ENCODE results near the gene CD200.

The CD200 gene

GRCh38 chr3:112333381-112334317 lies 693 bp downstream of the CD200 start:
- DNase-seq = peak; percentile 35

DNA sequence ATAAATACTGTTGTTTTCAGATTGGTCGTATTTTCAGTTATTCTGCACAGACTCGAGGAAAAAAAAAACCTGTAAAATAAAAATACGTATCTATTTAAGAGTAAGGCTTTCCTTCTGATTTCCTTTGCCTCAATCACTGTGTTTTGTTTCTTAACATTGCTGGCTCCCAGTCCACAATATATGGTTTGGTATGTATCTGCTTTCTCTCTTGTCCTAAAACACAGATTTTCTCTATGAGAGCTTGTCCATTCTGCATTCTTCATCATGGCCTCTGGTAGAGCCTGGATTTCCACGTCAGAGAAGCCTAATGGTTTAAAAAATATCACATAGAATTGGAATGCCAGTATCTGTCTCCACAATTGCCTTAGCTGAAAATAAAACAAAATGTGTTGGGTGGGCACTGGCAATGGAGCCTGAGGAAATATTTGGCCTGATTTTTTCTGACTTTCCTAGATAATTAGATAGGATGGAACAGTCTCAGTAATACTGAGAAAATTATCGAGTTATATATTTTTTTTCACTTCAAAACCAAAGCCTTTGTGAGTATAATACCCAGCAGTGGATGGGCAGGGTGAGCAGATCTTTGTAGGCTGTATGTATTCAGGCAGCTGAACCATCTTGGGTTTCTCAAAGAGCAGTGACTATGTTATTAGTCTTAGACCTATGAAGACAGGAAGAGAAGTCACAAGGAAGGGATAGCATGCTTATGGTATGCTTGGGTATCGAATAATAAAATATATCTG lies 1.9 kb downstream of the CD200 start:
- no peak for DNase-seq

DNA sequence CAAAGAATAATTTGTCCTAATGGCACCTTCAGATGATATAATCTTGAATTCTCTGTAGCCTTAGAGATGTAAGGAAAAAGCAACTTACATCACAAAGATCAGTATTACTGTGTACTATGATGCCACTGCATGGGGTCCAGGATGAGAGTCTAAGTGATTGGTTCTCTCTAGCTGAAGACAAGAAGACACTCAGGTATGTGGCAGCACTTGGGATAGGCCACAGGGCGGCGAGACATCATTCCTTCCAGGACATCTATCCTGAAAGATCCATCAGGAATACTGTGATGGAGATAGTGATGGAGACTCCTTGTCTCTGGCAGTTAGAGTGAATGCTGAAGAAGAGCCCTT lies 2.5 kb downstream of the CD200 start:
- DNase-seq = no peak

DNA sequence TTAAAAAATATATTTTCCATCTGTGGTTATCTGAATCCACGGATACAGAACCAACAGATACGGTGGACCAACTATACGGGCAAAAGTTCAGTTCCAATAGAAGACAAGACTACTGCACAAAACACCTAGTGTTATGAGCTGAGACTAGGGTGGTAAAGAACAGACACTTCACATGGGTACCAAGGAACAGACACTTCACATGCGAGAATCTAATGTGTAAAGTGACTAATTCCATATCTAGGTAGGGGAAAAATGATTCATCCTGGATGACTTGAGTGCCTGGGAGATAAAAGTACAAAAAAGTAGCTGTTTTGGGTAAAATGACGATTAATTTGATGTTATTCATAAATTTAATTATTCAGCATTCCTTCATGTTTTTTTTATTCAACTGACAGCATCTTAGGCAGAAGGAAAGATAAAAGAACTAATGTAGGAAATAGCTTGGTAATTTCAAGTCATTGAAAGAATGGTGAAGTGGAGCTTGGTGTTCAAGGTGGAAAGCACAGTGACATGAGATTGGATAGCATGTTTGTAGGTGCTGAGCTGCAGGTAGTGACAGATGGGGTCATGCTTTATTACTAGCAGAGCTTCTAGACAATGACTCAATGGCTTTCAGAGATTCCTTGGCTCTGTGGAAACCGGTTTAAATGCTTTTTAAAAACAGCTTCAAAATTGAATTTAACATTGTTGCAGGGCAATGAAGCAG lies 5.2 kb downstream of the CD200 start:
- peak; percentile 36 for DNase-seq

GRCh38 chr3:112338727-112339056 lies 5.7 kb downstream of the CD200 start:
- no peak for DNase-seq

GRCh38 chr3:112339134-112339533 lies 6.2 kb downstream of the CD200 start:
- DNase-seq = no peak

GRCh38 chr3:112339609-112340008 lies 6.7 kb downstream of the CD200 start:
- no peak for DNase-seq

DNA sequence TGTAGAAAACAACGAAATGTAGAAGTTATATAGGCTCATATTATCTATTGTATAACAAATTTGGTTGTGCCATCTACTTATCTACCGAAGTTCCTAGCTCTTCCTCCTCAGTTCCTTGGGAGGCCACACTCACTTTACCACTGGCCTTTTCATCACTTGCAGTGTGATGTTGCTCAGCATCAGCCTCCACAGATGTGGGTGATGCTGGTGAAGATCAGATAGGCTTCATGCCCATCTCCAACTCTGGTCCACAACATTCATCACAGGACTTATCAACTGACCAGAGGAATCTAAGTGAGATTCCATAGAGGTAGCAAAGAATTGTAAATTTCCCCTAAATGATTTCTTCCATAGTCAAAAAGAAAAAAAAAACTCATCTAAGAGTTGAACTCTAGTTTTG lies 8.4 kb downstream of the CD200 start:
- DNase-seq = no peak

DNA sequence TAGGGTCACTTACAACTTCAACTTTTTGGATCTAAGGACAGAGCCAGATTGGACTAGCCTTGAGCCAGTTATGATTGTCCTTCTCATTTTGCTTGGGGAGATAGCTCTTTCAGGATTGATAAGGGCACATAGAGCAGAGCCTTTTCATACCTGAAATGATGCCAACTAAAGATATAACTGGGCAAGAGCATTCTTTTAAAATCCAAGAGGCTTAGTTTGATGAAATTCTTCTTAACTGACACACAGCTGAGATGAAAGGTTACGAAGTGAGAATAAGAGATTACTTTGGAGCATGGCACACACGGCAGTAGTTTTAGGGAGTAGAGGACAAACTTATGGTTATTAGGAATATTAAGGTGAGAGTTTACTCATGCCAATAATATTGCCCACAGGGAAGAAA lies 12.7 kb downstream of the CD200 start:
- DNase-seq = no peak

DNA sequence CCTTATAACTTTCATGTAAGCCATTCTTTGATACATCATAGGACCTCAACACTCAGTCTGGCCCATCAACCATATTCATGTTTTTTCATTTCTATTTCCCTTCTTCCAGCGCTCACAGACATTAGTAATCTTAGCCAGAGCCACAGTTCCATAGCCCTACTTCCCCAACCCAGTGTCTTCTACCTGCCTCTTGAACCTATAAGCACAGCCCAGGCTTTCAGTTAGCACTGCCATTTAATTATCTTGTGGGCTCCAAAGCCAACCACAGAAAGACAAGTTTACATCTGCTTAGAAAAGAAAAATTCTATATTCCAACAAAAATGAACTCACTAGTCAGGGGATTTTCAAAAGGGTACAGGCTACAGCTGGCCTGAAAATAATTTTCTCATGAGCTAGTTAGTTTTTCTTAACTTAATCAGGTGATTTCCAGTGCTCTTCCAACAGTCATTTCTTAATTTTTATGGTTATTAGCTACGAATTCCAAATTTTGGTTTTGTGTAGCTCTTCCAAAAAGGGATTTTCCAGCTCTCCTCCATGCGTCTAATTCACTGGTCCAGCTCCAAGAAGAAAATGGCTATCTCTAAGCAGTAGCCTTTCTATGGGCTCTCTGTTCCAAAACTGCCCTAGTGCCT lies 13.7 kb downstream of the CD200 start:
- DNase-seq = no peak

- DNase-seq = no peak
These were observed 16.0 kb downstream of the CD200 start for GRCh38 chr3:112348943-112349342.

DNA sequence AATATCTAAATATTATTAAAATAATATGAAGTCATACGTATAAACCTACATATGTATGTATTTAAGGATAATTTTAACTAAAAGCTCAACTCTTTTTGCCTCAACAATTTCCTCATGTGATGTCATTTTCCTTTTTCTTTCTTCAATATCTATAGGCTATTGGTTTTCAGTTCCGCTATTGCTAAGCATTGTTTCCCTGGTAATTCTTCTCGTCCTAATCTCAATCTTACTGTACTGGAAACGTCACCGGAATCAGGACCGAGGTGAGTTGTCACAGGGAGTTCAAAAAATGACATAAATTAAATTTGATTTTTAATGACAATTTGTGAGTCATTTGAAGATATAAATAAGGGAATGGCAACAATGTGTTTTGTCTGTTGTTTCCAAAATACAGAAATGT lies 16.6 kb downstream of the CD200 start:
- peak; percentile 28 for DNase-seq

- no peak for DNase-seq
These were observed 17.3 kb downstream of the CD200 start for GRCh38 chr3:112350018-112350810.

DNA sequence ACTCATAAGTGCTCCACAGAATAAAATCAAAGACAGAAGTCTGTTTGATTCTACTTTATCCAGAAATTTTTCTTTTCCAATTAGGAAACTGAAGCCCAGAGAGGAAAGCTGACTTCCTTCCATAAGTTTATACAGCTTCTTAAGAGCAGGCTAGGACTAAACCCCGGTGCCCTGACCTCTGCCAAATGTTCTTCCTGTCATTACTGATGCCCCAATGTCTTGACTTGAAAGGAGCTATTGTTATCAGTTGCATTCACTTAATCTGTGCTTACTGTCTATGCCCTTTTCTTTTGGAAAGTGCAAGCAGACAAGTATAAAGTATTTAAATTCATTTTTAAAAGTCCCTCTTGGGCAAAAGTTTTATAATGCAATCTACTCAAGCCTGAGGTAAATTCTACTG lies 18.1 kb downstream of the CD200 start:
- DNase-seq = no peak

GRCh38 chr3:112351823-112352222 lies 18.9 kb downstream of the CD200 start:
- DNase-seq = no peak

GRCh38 chr3:112352720-112353119 lies 19.8 kb downstream of the CD200 start:
- no peak for DNase-seq

DNA sequence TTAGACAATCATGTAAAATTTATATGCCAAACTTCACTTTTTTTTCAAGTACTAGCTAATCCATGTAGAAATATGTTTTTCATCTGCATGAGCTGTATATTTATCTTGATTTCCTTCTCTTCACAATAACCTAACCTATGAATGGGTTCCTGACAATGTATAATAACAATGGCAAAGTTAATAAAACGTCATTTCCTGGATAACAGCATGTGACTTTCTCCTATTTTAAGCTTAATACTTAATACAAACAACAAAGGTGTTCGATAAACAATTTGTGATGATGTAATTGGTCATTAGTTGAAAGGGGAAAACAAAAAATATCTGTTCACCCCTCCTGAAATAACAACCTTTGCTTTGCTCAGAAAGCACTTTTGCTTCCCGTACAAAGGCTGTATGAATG lies 20.4 kb downstream of the CD200 start:
- DNase-seq = no peak

- DNase-seq = no peak
These were observed 21.8 kb downstream of the CD200 start for GRCh38 chr3:112354642-112355306.

DNA sequence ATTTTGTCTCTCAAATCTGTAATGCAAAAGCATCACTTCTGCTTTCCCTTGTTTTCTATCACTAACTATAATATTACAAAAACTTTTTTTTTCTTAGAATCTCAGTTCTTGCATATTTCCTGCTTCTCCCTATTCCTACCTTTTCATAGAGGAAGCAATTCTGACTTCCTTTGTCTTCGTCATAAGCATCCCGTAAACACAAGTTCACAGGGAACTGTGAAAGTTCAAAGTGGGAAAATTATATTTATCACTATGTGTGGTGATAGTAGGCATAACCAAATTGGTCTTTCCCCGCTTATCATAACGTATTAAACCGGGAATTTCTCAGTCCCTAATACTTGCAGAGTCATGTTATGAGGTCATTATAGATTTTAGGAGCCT lies 22.3 kb downstream of the CD200 start:
- DNase-seq = no peak

DNA sequence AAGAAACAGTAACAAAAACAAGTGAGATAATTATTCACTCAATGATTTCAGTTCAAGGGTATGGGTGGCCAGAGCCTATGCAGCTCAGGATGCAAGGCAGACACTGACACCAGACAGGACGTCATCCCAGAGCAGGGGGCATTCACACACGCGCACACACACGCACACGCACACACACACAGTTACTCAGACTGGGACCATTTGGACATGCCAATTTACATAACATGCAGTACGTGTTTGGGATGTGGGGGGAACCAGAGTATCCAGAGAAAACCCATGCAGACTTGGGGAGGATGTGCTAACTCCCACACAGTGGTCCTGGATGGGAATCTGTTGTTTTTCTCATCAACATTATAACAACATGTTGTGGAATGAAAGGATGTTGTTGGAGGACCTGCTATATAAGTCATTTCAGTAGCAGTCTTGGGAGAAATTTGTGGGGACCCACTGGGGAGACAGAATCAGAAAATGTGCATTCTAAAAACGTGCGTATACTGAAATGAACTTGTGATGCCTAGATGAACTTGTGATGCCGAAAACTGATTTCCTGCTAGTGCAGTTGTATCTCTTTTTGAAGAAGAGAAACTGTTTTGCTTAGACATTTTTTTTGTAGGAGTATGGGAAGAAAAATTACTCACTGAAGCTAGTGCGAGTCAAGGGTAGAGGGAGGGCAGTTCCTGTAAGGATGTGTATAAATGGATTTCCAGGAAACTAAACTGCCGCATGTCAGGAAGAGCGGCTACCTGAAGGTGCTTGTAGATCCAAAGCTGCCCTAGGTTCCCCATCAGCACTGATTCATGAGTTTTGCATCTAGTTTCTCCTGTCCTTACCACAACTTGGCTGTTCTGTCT lies 25.2 kb downstream of the CD200 start:
- peak; percentile 18 for DNase-seq

DNA sequence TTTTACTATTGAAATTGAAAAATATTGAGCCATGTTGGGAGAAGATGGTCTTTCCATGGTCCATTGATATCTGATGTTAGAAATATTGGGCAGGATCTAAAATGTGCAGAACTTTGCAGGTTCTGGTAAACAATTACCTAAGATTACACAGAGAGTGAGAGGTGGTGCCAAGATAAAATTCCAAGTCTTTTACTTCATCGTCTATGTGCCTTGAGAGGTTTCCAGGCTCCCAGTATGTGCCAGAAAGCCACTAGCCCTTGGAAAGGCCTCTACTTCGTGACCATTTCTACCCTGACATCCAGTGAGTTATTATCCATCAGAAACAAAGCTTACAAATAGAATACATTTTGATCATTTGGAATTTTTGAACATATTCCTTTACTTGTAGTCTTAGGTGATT lies 27.6 kb downstream of the CD200 start:
- no peak for DNase-seq

All from activated CD4-positive, alpha-beta T cell treated with anti-CD3 and anti-CD28 coated beads, Interleukin-2, Interleukin-6, amounts not matched to agents 100 ng/mL and 50 ng/mL, durations not matched to agents 16 hours and 8 hours (primary cell).